GM12878 (cell line): ENCODE data around the gene COL4A2. TPM values are rescaled to one million over a fixed set of nuclear protein-coding genes. Genes with fewer than 3 reads are reported as not detected.

ENCODE experiments used
- ATAC-seq: fragments of 200-7000 bp; cut with Tn5 transposase; 3 replicates; pipeline ENCODE4 v1.9.1; 2020; ENCODE audit warnings: mild to moderate bottlenecking, moderate library complexity
- BruUV-seq: library from RNA; stranded (reverse); fragments of 400-500 nt; replicated peaks from 2 replicates; lab custom pipeline; 2021; lab: Mats Ljungman, UMichigan
- CTCF ChIA-PET: fragments of 300-600 bp; sonication (Branson Sonifier 250); formaldehyde crosslinking; extraction: SDS; loops from one replicate; lab custom pipeline; 2021; ENCODE audit warnings: inconsistent platforms; lab: Yijun Ruan, JAX
- POLR2A ChIA-PET: fragments of 350-600 bp; formaldehyde crosslinking; extraction: SDS; loops from one replicate; lab custom pipeline; 2021; ENCODE audit warnings: inconsistent platforms; lab: Charles Lee
- RAD21 ChIA-PET: fragments of 300-600 bp; sonication (Branson Sonifier 250); formaldehyde crosslinking; loops from one replicate; lab custom pipeline; 2023; ENCODE audit warnings: antibody characterized with exemption; ENCODE audit not compliant: unreplicated experiment; lab: Charles Lee
- SMC1A ChIA-PET: fragments of 300-600 bp; sonication (Branson Sonifier 250); formaldehyde crosslinking; loops from one replicate; lab custom pipeline; 2023; ENCODE audit not compliant: unreplicated experiment, uncharacterized antibody; lab: Charles Lee
- DNase-seq: peaks from one replicate; pipeline ENCODE4 v3.0.0-alpha.2; 2011; ENCODE audit warnings: low read depth, low spot score
- FAIRE-seq: peaks from 3 replicates; lab custom pipeline; 2011; peaks lifted over from hg19 to GRCh38; lab: Jason Lieb, UNC
- H2AFZ ChIP-seq: 2 replicates; pipeline ENCODE4 v1.6.0; 2011; ENCODE audit warnings: low read depth, low read length, control low read depth; ENCODE audit not compliant: control insufficient read depth
- H3K27ac ChIP-seq: 2 replicates; pipeline ENCODE4 v1.5.1; 2011; ENCODE audit warnings: control low read depth; ENCODE audit not compliant: control insufficient read depth, insufficient read depth
- H3K27me3 ChIP-seq, 2 experiments: replicated peaks in 1 of 2; 2 replicates each; pipeline versions ENCODE4 v1.6.0 to v1.6.1; 2011; ENCODE audit warnings: low read length in 1 of 2; ENCODE audit not compliant: control insufficient read depth in 2 of 2, insufficient read depth in 2 of 2
- H3K36me3 ChIP-seq, 2 experiments: 2 replicates each; pipeline ENCODE4 v1.5.1; 2011; ENCODE audit warnings: low read length in 1 of 2; ENCODE audit not compliant: control insufficient read depth in 2 of 2, insufficient read depth in 2 of 2
- H3K4me1 ChIP-seq: 2 replicates; pipeline ENCODE4 v1.6.1; 2011; ENCODE audit warnings: mild to moderate bottlenecking, low read length, moderate library complexity, mixed read lengths; ENCODE audit not compliant: control insufficient read depth, insufficient read depth
- H3K4me2 ChIP-seq: 2 replicates; pipeline ENCODE4 v1.6.0; 2011; ENCODE audit warnings: control low read depth; ENCODE audit not compliant: control insufficient read depth, insufficient read depth
- H3K4me3 ChIP-seq: fragments of 200-600 bp; sonication (generic); 2 replicates; pipeline ENCODE4 v1.5.1; 2016
- H3K79me2 ChIP-seq: 2 replicates; pipeline ENCODE4 v1.6.0; 2011; ENCODE audit warnings: low read length; ENCODE audit not compliant: control insufficient read depth, insufficient read depth
- H3K9ac ChIP-seq: 2 replicates; pipeline ENCODE4 v1.8.0; 2011; ENCODE audit warnings: low read length, control low read depth, mixed read lengths; ENCODE audit not compliant: control insufficient read depth, insufficient read depth
- H3K9me3 ChIP-seq: replicated peaks from 3 replicates; pipeline ENCODE4 v1.5.1; 2011; ENCODE audit warnings: mild to moderate bottlenecking, low read length; ENCODE audit not compliant: control insufficient read depth, insufficient read depth
- H4K20me1 ChIP-seq: 2 replicates; pipeline ENCODE4 v1.6.0; 2011; ENCODE audit not compliant: control insufficient read depth, insufficient read depth
- E2F8 ChIP-seq: fragments of 450-650 bp; IDR thresholded peaks from 2 replicates; pipeline ENCODE4 v1.6.1; 2018; ENCODE audit warnings: mild to moderate bottlenecking, low read depth, moderate library complexity; ENCODE audit not compliant: partially characterized antibody
- FOXK2 ChIP-seq: fragments of 450-650 bp; IDR thresholded peaks from 2 replicates; pipeline ENCODE4 v1.6.1; 2017; ENCODE audit warnings: mild to moderate bottlenecking, moderate library complexity
- NFXL1 ChIP-seq: fragments of 450-650 bp; IDR thresholded peaks from 2 replicates; pipeline ENCODE4 v1.6.1; 2017; ENCODE audit warnings: antibody characterized with exemption, mild to moderate bottlenecking, borderline replicate concordance
- NFYB ChIP-seq: IDR thresholded peaks from 2 replicates; pipeline ENCODE4 v1.6.1; 2011; ENCODE audit warnings: low read depth, mild to moderate bottlenecking, low read length, improper control_type of control experiment, moderate library complexity; ENCODE audit not compliant: insufficient read depth
- WGBS: methylation state at CpG from one replicate; pipeline ENCODE4 v1.1.6; 2016; ENCODE audit warnings: low lambda C conversion rate; ENCODE audit not compliant: insufficient replicate concordance, insufficient coverage; ENCODE audit errors: missing lambda C conversion rate; 5-methylcytosine and 5-hydroxymethylcytosine counted together
- in situ Hi-C: fragments of 300-500 bp; cut with MboI; formaldehyde crosslinking; loops from 9 replicates; pipeline ENCODE4 v1.14.3; 2018; ENCODE audit warnings: mixed read lengths
- intact Hi-C: fragments of 100-400 bp; cut with micrococcal nuclease; formaldehyde crosslinking; loops from one replicate; pipeline ENCODE4 v1.14.2; 2022; ENCODE audit not compliant: unreplicated experiment
- polyA plus RNA-seq, 11 experiments: library from polyadenylated mRNA; depleted of rRNA in 4 of 11; unstranded in 6 of 11; stranded (reverse) in 5 of 11; fragments of >200 nt; fragmentation: Nextera tagmentation in 4 of 11; fragmentation: Illumina TruSeq in 1 of 11; extraction: Ambion mirVana in 4 of 11; extraction: Trizol in 1 of 11; gene quantifications; 1 replicate in 1 of 11; 2 replicates in 10 of 11; pipeline versions ENCODE4 v1.2.1 to v1.2.3, GENCODE V29; 2011 to 2016; ENCODE audit warnings: inconsistent platforms in 2 of 11, missing spikeins in 2 of 11, low read depth in 1 of 11
- total RNA-seq, 4 experiments: library from RNA; depleted of rRNA in 3 of 4; stranded (reverse); fragments of >200 nt in 3 of 4; fragmentation: Illumina TruSeq in 1 of 4; extraction: Trizol in 1 of 4; gene quantifications; 2 replicates each; pipeline versions ENCODE4 v1.2.1 to v1.2.3, GENCODE V29; 2013 to 2021
- TF ChIP-seq, protein P1 (sequence below): fragments of 450-650 bp; conservative IDR thresholded peaks from 2 replicates; pipeline ENCODE4 v1.6.1; 2017; ENCODE audit warnings: mild to moderate bottlenecking, moderate library complexity
- TF ChIP-seq, protein P2 (sequence below): fragments of 450-650 bp; IDR thresholded peaks from 2 replicates; pipeline ENCODE4 v1.6.1; 2017; ENCODE audit warnings: borderline replicate concordance

Gene COL4A2
- total and polyA plus RNA-seq, 10 of the 15 experiments (the other 5 are each of a cell fraction or from before 2014, with no cell fraction given) = 0.16 to 1.6 (median 0.62) TPM; not detected in 3

GRCh38 chr13:110419946-110420345 is 112.9 kb downstream of the COL4A2 start:
- Histone ChIP-seq H4K20me1 (no peaks in the 10 kb centered on the region), H3K4me2 (no peak overlapping the region), H2AFZ (no peak overlapping the region), H3K79me2 (no peaks in the 10 kb centered on the region), H3K36me3 (no peaks in the 10 kb centered on the region), H3K27me3 (peaks cover 0 to 3% of the 10 kb centered on the region in 2 experiments; a peak in 1 of 4 replicates), H3K9me3 (no peaks in the 10 kb centered on the region), H3K27ac (no peak overlapping the region), H3K9ac (no peak overlapping the region), H3K4me3 (no peak overlapping the region), H3K4me1 (no peaks in the 10 kb centered on the region)
- ATAC-seq (no peak), FAIRE-seq (no peak), DNase-seq (no peak)
- in situ Hi-C loops = loop anchor here (25.0 kb wide), 1 partner anchor 1458 kb away; no protein-coding TSS in a partner anchor
- ChIA-PET CTCF (interaction anchor here (1.3 to 4.0 kb wide), 3 partner anchors 9 to 31 kb away, joined by 3 to 14 read pairs (median 3); no protein-coding TSS in a partner anchor), SMC1A (interaction anchor here (0.8 to 4.7 kb wide), 2 partner anchors 24 to 194 kb away, joined by 3 to 20 read pairs; no protein-coding TSS in a partner anchor), RAD21 (interaction anchor here (3.5 kb wide), 1 partner anchor 24 kb away, joined by 16 read pairs; no protein-coding TSS in a partner anchor), POLR2A (no interaction called here)
- TF ChIP-seq NFYB (no peak), NFXL1 (no peak), E2F8 (no peak), FOXK2 (no peak)
- TF ChIP-seq, protein P1, sequence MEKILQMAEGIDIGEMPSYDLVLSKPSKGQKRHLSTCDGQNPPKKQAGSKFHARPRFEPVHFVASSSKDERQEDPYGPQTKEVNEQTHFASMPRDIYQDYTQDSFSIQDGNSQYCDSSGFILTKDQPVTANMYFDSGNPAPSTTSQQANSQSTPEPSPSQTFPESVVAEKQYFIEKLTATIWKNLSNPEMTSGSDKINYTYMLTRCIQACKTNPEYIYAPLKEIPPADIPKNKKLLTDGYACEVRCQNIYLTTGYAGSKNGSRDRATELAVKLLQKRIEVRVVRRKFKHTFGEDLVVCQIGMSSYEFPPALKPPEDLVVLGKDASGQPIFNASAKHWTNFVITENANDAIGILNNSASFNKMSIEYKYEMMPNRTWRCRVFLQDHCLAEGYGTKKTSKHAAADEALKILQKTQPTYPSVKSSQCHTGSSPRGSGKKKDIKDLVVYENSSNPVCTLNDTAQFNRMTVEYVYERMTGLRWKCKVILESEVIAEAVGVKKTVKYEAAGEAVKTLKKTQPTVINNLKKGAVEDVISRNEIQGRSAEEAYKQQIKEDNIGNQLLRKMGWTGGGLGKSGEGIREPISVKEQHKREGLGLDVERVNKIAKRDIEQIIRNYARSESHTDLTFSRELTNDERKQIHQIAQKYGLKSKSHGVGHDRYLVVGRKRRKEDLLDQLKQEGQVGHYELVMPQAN = no peak
- TF ChIP-seq, protein P2, sequence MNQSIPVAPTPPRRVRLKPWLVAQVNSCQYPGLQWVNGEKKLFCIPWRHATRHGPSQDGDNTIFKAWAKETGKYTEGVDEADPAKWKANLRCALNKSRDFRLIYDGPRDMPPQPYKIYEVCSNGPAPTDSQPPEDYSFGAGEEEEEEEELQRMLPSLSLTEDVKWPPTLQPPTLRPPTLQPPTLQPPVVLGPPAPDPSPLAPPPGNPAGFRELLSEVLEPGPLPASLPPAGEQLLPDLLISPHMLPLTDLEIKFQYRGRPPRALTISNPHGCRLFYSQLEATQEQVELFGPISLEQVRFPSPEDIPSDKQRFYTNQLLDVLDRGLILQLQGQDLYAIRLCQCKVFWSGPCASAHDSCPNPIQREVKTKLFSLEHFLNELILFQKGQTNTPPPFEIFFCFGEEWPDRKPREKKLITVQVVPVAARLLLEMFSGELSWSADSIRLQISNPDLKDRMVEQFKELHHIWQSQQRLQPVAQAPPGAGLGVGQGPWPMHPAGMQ = no peak
- WGBS = 13% methylated on average over 7 of the region's 7 CpGs
- BruUV-seq = no TSS peak
- intact Hi-C loops = no loop called here
